ENCODE data around the gene THSD4.

Gene THSD4

DNA sequence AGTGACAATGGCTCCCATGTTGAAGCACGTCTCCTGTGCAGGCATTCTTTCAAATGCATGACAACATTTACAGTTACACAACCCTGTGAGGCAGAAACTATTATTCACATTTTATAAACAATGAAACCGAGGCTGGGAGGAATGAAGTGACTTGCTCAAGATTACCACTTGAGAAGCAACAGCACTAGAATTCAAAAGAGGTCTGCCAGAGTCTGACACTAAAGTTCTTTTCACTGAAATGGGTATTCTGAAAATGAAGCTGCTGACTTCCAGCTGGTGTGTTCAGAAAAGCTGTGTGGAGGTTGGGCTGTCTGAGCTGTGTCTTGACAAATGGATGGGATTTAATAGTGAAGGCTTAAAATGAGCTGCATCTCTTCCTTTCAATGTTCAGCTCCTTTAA lies 104.4 kb downstream of the THSD4 start:
- no peak for TF ChIP-seq CTCF (conservative IDR thresholded peaks at IDR 0.05; ENCODE audit: low read length)
- TF ChIP-seq EZH2phosphoT487 (IDR thresholded peaks at IDR 0.05; ENCODE audit: borderline replicate concordance) = no peak
- Histone ChIP-seq H3F3A (ENCODE audit: low read depth) (no peaks in the 10 kb centered on the region), H3K9me2 (replicated peaks; ENCODE audit: low read depth, low read length) (no peaks in the 10 kb centered on the region), H2AFZ (ENCODE audit: low read length) (no peak overlapping the region), H3K79me2 (ENCODE audit: insufficient read depth, low read length) (no peaks in the 10 kb centered on the region), H3K27me3 (ENCODE audit: insufficient read depth, low read length, poor library complexity, severe bottlenecking) (no peaks in the 10 kb centered on the region), H3K4me1 (ENCODE audit: insufficient read depth, low read length, poor library complexity, severe bottlenecking) (no peaks in the 10 kb centered on the region), H3K9ac (ENCODE audit: low read depth, low read length, poor library complexity, severe bottlenecking) (no peak overlapping the region), H4K20me1 (ENCODE audit: insufficient read depth, low read length, poor library complexity, severe bottlenecking) (no peaks in the 10 kb centered on the region), H3K9me3 (ENCODE audit: insufficient read depth, low read depth, low read length) (no peaks in the 10 kb centered on the region), H3K4me2 (ENCODE audit: low read depth, low read length, poor library complexity, severe bottlenecking) (no peak overlapping the region), H3K4me3 (ENCODE audit: low read length, poor library complexity, severe bottlenecking) (no peak overlapping the region), H3K36me3 (ENCODE audit: insufficient read depth, low read length) (no peaks in the 10 kb centered on the region)

DNA sequence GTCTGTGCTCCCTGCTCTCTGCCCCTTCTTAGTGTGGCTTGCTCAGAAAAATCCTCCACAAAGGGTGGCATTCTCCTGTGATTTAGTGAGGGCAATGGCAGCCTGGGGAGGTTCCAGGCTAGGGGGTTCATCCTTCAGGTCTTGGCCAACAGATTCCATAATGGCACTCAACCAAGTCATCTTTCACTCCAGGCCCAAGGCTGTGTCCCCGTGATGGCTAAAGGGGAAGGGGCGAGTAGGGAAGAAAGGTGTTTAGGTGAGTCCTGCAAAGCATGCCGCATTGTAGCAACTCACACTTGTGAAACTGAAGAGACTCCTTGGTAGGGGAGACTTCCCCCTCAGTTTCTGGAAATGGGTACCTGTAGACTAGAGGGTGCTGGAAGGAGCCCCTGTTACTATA lies 105.6 kb downstream of the THSD4 start:
- no peak overlapping the region for H3K4me3 ChIP-seq (ENCODE audit: low read length, poor library complexity, severe bottlenecking)
- TF ChIP-seq EZH2phosphoT487 (IDR thresholded peaks at IDR 0.05; ENCODE audit: borderline replicate concordance) (no peak), CTCF (conservative IDR thresholded peaks at IDR 0.05; ENCODE audit: low read length) (no peak)
- no peaks in the 10 kb centered on the region for H3K79me2 ChIP-seq (ENCODE audit: insufficient read depth, low read length)
- H3K9me3 ChIP-seq (ENCODE audit: insufficient read depth, low read depth, low read length) = no peaks in the 10 kb centered on the region
- H3K9me2 ChIP-seq (replicated peaks; ENCODE audit: low read depth, low read length) = no peaks in the 10 kb centered on the region
- no peaks in the 10 kb centered on the region for H4K20me1 ChIP-seq (ENCODE audit: insufficient read depth, low read length, poor library complexity, severe bottlenecking)
- no peak overlapping the region for H3K9ac ChIP-seq (ENCODE audit: low read depth, low read length, poor library complexity, severe bottlenecking)
- H3K27me3 ChIP-seq (ENCODE audit: insufficient read depth, low read length, poor library complexity, severe bottlenecking) = no peaks in the 10 kb centered on the region
- no peak overlapping the region for H3K4me2 ChIP-seq (ENCODE audit: low read depth, low read length, poor library complexity, severe bottlenecking)
- H2AFZ ChIP-seq (ENCODE audit: low read length) = no peak overlapping the region
- H3K4me1 ChIP-seq (ENCODE audit: insufficient read depth, low read length, poor library complexity, severe bottlenecking) = no peaks in the 10 kb centered on the region
- no peaks in the 10 kb centered on the region for H3K36me3 ChIP-seq (ENCODE audit: insufficient read depth, low read length)
- no peaks in the 10 kb centered on the region for H3F3A ChIP-seq (ENCODE audit: low read depth)

- Histone ChIP-seq H3K79me2 (ENCODE audit: insufficient read depth, low read length) (no peaks in the 10 kb centered on the region), H3K9ac (ENCODE audit: low read depth, low read length, poor library complexity, severe bottlenecking) (no peak overlapping the region), H3K9me2 (replicated peaks; ENCODE audit: low read depth, low read length) (no peaks in the 10 kb centered on the region), H3K4me3 (ENCODE audit: low read length, poor library complexity, severe bottlenecking) (no peak overlapping the region), H3K4me2 (ENCODE audit: low read depth, low read length, poor library complexity, severe bottlenecking) (no peak overlapping the region), H3K27me3 (ENCODE audit: insufficient read depth, low read length, poor library complexity, severe bottlenecking) (no peaks in the 10 kb centered on the region), H3F3A (ENCODE audit: low read depth) (no peaks in the 10 kb centered on the region), H3K36me3 (ENCODE audit: insufficient read depth, low read length) (no peaks in the 10 kb centered on the region), H2AFZ (ENCODE audit: low read length) (no peak overlapping the region), H4K20me1 (ENCODE audit: insufficient read depth, low read length, poor library complexity, severe bottlenecking) (no peaks in the 10 kb centered on the region), H3K9me3 (ENCODE audit: insufficient read depth, low read depth, low read length) (no peaks in the 10 kb centered on the region), H3K4me1 (ENCODE audit: insufficient read depth, low read length, poor library complexity, severe bottlenecking) (no peaks in the 10 kb centered on the region)
- TF ChIP-seq EZH2phosphoT487 (IDR thresholded peaks at IDR 0.05; ENCODE audit: borderline replicate concordance) (no peak), CTCF (conservative IDR thresholded peaks at IDR 0.05; ENCODE audit: low read length) (no peak)
These were observed 106.1 kb downstream of the THSD4 start for GRCh38 chr15:71221417-71221816.

All from Loucy (cell line).